HepG2 (cell line): ENCODE measurements around the gene PLA2G4F. TPM values are rescaled to one million over a fixed set of nuclear protein-coding genes. Genes with fewer than 3 reads are reported as not detected.

ENCODE experiments used
- CBFB ChIP-seq: sonication (generic); formaldehyde crosslinking; IDR thresholded peaks from 2 replicates; pipeline ENCODE4 v1.4.0; 2020; ENCODE audit warnings: missing genetic modification reagents
- FOXA3 ChIP-seq: IDR thresholded peaks from 2 replicates; pipeline ENCODE4 v1.6.1; 2016; ENCODE audit warnings: missing genetic modification reagents, missing compliant biosample characterization
- GMEB1 ChIP-seq: sonication (generic); formaldehyde crosslinking; IDR thresholded peaks from 2 replicates; pipeline ENCODE4 v1.5.1; 2020; ENCODE audit warnings: missing genetic modification reagents, mild to moderate bottlenecking, borderline replicate concordance
- KLF15 ChIP-seq: sonication (generic); formaldehyde crosslinking; IDR thresholded peaks from 2 replicates; pipeline ENCODE4 v1.8.1; 2023; ENCODE audit warnings: borderline replicate concordance, mild to moderate bottlenecking, inconsistent platforms, missing genetic modification reagents, mixed read lengths
- PAXIP1 ChIP-seq: sonication (generic); formaldehyde crosslinking; conservative IDR thresholded peaks from 2 replicates; pipeline ENCODE4 v1.4.0; 2020; ENCODE audit warnings: mild to moderate bottlenecking, missing genetic modification reagents, moderate library complexity
- POLR2G ChIP-seq: fragments of 200-400 bp; formaldehyde crosslinking; IDR thresholded peaks from 2 replicates; pipeline ENCODE4 v1.6.1; 2018; ENCODE audit warnings: mild to moderate bottlenecking, low read depth, low read length, moderate library complexity
- SAP130 ChIP-seq: IDR thresholded peaks from 2 replicates; pipeline ENCODE4 v1.6.1; 2016; ENCODE audit warnings: low read depth
- SIX4 ChIP-seq: sonication (generic); formaldehyde crosslinking; IDR thresholded peaks from 2 replicates; pipeline ENCODE4 v1.4.0; 2020; ENCODE audit warnings: missing genetic modification reagents
- TFE3 ChIP-seq: IDR thresholded peaks from 2 replicates; pipeline ENCODE4 v1.6.1; 2016
- TMF1 ChIP-seq: sonication (generic); formaldehyde crosslinking; IDR thresholded peaks from 2 replicates; pipeline ENCODE4 v1.8.1; 2022; ENCODE audit warnings: low read depth, missing genetic modification reagents
- ZBTB20 ChIP-seq: sonication (generic); formaldehyde crosslinking; IDR thresholded peaks from 2 replicates; pipeline ENCODE4 v1.8.1; 2023; ENCODE audit warnings: missing genetic modification reagents, low read depth, mild to moderate bottlenecking, borderline replicate concordance
- ZHX2 ChIP-seq, 2 experiments: sonication (generic) in 1 of 2; formaldehyde crosslinking in 1 of 2; IDR thresholded peaks; 2 replicates each; pipeline versions ENCODE4 v1.6.1 to v1.9.0; 2014 to 2022; ENCODE audit warnings: antibody characterized with exemption in 1 of 2, borderline replicate concordance in 1 of 2, inconsistent platforms in 1 of 2, low read depth in 1 of 2, missing genetic modification reagents in 1 of 2
- ZMYM3 ChIP-seq: sonication (generic); formaldehyde crosslinking; IDR thresholded peaks from 2 replicates; pipeline ENCODE4 v1.5.1; 2020; ENCODE audit warnings: mild to moderate bottlenecking, missing genetic modification reagents
- ZNF350 ChIP-seq: sonication (generic); formaldehyde crosslinking; IDR thresholded peaks from 2 replicates; pipeline ENCODE4 v1.4.0; 2020; ENCODE audit warnings: mild to moderate bottlenecking, low read depth, missing genetic modification reagents, borderline replicate concordance
- ZNF432 ChIP-seq: sonication (generic); formaldehyde crosslinking; IDR thresholded peaks from 2 replicates; pipeline ENCODE4 v1.5.0; 2020; ENCODE audit warnings: missing genetic modification reagents, mild to moderate bottlenecking, borderline replicate concordance
- ZNF570 ChIP-seq: sonication (generic); formaldehyde crosslinking; IDR thresholded peaks from 2 replicates; pipeline ENCODE4 v1.4.0; 2020; ENCODE audit warnings: mild to moderate bottlenecking, missing genetic modification reagents, borderline replicate concordance
- ZNF761 ChIP-seq: sonication (generic); formaldehyde crosslinking; conservative IDR thresholded peaks from 2 replicates; pipeline ENCODE4 v1.4.0; 2020; ENCODE audit warnings: mild to moderate bottlenecking, missing genetic modification reagents
- polyA plus RNA-seq, 8 experiments: library from polyadenylated mRNA; depleted of rRNA in 3 of 8; stranded (reverse) in 7 of 8; unstranded in 1 of 8; fragments of >200 nt; fragmentation: Illumina TruSeq in 4 of 8; extraction: Trizol in 4 of 8; gene quantifications; 2 replicates each; pipeline versions ENCODE4 v1.2.1 to v1.2.3, GENCODE V29; 2011 to 2016; ENCODE audit warnings: low read depth in 4 of 8, missing spikeins in 1 of 8, mixed read lengths in 1 of 8; ENCODE audit not compliant: insufficient read depth in 1 of 8
- total RNA-seq, 5 experiments: library from RNA; depleted of rRNA; stranded (reverse); fragments of >200 nt; fragmentation: Illumina TruSeq; extraction: Trizol; gene quantifications; 2 replicates each; pipeline ENCODE4 v1.2.3, GENCODE V29; 2016; ENCODE audit warnings: low read depth in 1 of 5

The PLA2G4F gene
- total and polyA plus RNA-seq, 2 of the 13 experiments (the other 11 are each of a cell fraction or from before 2014, with no cell fraction given): 0.07 TPM; not detected in 1

- TF ChIP-seq PAXIP1 (CRISPR knock-in tag): peak; percentile 90
- TF ChIP-seq ZNF350 (CRISPR knock-in tag): peak; percentile 76
- peak; percentile 46; the same call in 1 of the 2 replicates for TF ChIP-seq GMEB1 (CRISPR knock-in tag)
- 0 out of 2 replicates have a peak, but pooled peaks have one; percentile 16 for TF ChIP-seq SIX4
- peak; percentile 67; the same call in 1 of the 2 replicates for TF ChIP-seq ZNF761
- TF ChIP-seq CBFB (CRISPR knock-in tag): 0 out of 2 replicates have a peak, but pooled peaks have one; percentile 39
- TF ChIP-seq ZNF432 (CRISPR knock-in tag): no peak
- peak; percentile 90 for TF ChIP-seq FOXA3 (CRISPR knock-in tag)
- TF ChIP-seq ZMYM3 (CRISPR knock-in tag): peak; percentile 76
- no peak for TF ChIP-seq KLF15 (CRISPR knock-in tag)
- TF ChIP-seq ZBTB20 (CRISPR knock-in tag): no peak
- TF ChIP-seq TMF1: no peak
- TF ChIP-seq POLR2G: no peak
- TF ChIP-seq ZNF570: no peak
- 0 out of 2 replicates have a peak, but pooled peaks have one; percentile 28 for TF ChIP-seq TFE3 (CRISPR knock-in tag)
- TF ChIP-seq SAP130 (CRISPR knock-in tag): peak; percentile 63
- TF ChIP-seq ZHX2 (IDR thresholded peaks at IDR 0.05; ENCODE audit: low read depth): no peak
- TF ChIP-seq ZHX2 (CRISPR knock-in tag; IDR thresholded peaks at IDR 0.05; ENCODE audit: borderline replicate concordance): no peak
Measured at GRCh38 chr15:42138968-42139386, 17.5 kb downstream of the PLA2G4F start (continued).
